HepG2 (cell line): ENCODE measurements around the gene C3orf22. TPM values are rescaled to one million over a fixed set of nuclear protein-coding genes. Genes with fewer than 3 reads are reported as not detected.
A peak's percentile ranks its signal among the peaks of the same experiment; 100 is the strongest.

ENCODE experiments used
- AKAP8 ChIP-seq: sonication (generic); formaldehyde crosslinking; IDR thresholded peaks from 2 replicates; pipeline ENCODE4 v1.5.1; 2020; ENCODE audit warnings: mild to moderate bottlenecking, missing genetic modification reagents
- CCDC6 ChIP-seq: sonication (generic); formaldehyde crosslinking; IDR thresholded peaks from 2 replicates; pipeline ENCODE4 v1.8.1; 2022; ENCODE audit warnings: mild to moderate bottlenecking, missing genetic modification reagents, moderate library complexity
- KLF16 ChIP-seq, 2 experiments: sonication (generic) in 1 of 2; formaldehyde crosslinking in 1 of 2; IDR thresholded peaks; 2 replicates each; pipeline versions ENCODE4 v1.6.1 to v1.8.0; 2016 to 2023; ENCODE audit warnings: missing genetic modification reagents in 2 of 2, missing compliant biosample characterization in 1 of 2
- MEIS2 ChIP-seq: sonication (generic); formaldehyde crosslinking; IDR thresholded peaks from 2 replicates; pipeline ENCODE4 v1.9.0; 2021; ENCODE audit warnings: mild to moderate bottlenecking, missing genetic modification reagents
- ZNF441 ChIP-seq: sonication (generic); formaldehyde crosslinking; IDR thresholded peaks from 2 replicates; pipeline ENCODE4 v1.7.0; 2021; ENCODE audit warnings: missing genetic modification reagents, borderline replicate concordance
- ZNF530 ChIP-seq: sonication (generic); formaldehyde crosslinking; IDR thresholded peaks from 2 replicates; pipeline ENCODE4 v1.5.0; 2020; ENCODE audit warnings: low read depth, mild to moderate bottlenecking, missing genetic modification reagents
- ZNF589 ChIP-seq: sonication (generic); formaldehyde crosslinking; conservative IDR thresholded peaks from 2 replicates; pipeline ENCODE4 v1.8.0; 2022; ENCODE audit warnings: mild to moderate bottlenecking, moderate library complexity, missing genetic modification reagents
- polyA plus RNA-seq, 8 experiments: library from polyadenylated mRNA; depleted of rRNA in 3 of 8; stranded (reverse) in 7 of 8; unstranded in 1 of 8; fragments of >200 nt; fragmentation: Illumina TruSeq in 4 of 8; extraction: Trizol in 4 of 8; gene quantifications; 2 replicates each; pipeline versions ENCODE4 v1.2.1 to v1.2.3, GENCODE V29; 2011 to 2016; ENCODE audit warnings: low read depth in 4 of 8, missing spikeins in 1 of 8, mixed read lengths in 1 of 8; ENCODE audit not compliant: insufficient read depth in 1 of 8
- total RNA-seq, 5 experiments: library from RNA; depleted of rRNA; stranded (reverse); fragments of >200 nt; fragmentation: Illumina TruSeq; extraction: Trizol; gene quantifications; 2 replicates each; pipeline ENCODE4 v1.2.3, GENCODE V29; 2016; ENCODE audit warnings: low read depth in 1 of 5
- TF ChIP-seq, protein P1 (sequence below): sonication (generic); formaldehyde crosslinking; IDR thresholded peaks from 2 replicates; pipeline ENCODE4 v1.5.1; 2020; ENCODE audit warnings: missing genetic modification reagents, mild to moderate bottlenecking, borderline replicate concordance
- TF ChIP-seq, protein P2 (sequence below): sonication (generic); formaldehyde crosslinking; conservative IDR thresholded peaks from 2 replicates; pipeline ENCODE4 v1.8.0; 2022; ENCODE audit warnings: low read depth, missing genetic modification reagents
- TF ChIP-seq, protein P3 (sequence below): sonication (generic); formaldehyde crosslinking; IDR thresholded peaks from one replicate; pipeline ENCODE4 v1.5.1; 2020; ENCODE audit warnings: mild to moderate bottlenecking, missing genetic modification reagents; ENCODE audit errors: not compliant biosample characterization
- TF ChIP-seq, protein P4 (sequence below): IDR thresholded peaks from 2 replicates; pipeline ENCODE4 v1.6.1; 2016; ENCODE audit warnings: mild to moderate bottlenecking, missing biosample characterization, missing genetic modification reagents
- TF ChIP-seq, protein P5 (sequence below): sonication (generic); formaldehyde crosslinking; IDR thresholded peaks from 2 replicates; pipeline ENCODE4 v1.4.0; 2020; ENCODE audit warnings: missing genetic modification reagents, low read depth, mild to moderate bottlenecking, borderline replicate concordance

The C3orf22 gene
- total and polyA plus RNA-seq, 2 of the 13 experiments (the other 11 are each of a cell fraction or from before 2014, with no cell fraction given): not detected

DNA sequence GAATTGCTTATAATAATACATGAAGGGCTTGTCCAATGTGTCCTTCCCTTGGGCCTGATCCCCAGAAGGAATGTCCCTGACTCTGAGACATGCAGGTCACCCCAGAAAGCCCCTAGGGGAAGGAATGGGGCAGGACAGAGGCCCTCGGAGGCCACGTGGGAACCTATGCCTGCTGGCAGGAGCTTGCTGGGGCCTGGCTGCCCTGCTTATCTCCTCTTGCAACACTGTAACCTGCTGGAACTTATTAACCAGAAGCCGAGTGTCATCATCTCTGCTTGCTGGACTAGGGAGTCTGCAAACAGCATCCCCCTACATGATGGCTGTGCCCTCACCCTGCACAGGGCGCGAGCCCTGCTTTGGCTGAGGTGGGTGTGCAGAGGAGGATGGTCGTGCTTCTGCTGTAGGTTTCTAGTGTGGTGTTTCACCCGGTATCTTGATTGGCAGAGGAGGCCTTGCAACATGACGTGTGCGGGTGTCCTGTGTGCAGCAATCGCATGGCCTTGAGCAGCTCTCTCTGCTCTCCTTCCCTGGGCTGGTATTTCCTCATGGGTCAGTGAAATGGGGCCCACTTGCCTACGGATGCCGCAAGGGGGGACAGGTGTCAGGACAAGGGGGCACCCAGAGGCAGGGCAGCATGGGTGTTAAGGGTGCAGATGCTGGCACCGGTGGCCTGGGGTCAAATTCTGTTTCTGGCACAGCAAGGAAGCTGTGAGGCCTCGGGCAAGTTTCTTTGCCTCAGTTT is 29.8 kb downstream of the C3orf22 start (continued):
- TF ChIP-seq, protein P1, sequence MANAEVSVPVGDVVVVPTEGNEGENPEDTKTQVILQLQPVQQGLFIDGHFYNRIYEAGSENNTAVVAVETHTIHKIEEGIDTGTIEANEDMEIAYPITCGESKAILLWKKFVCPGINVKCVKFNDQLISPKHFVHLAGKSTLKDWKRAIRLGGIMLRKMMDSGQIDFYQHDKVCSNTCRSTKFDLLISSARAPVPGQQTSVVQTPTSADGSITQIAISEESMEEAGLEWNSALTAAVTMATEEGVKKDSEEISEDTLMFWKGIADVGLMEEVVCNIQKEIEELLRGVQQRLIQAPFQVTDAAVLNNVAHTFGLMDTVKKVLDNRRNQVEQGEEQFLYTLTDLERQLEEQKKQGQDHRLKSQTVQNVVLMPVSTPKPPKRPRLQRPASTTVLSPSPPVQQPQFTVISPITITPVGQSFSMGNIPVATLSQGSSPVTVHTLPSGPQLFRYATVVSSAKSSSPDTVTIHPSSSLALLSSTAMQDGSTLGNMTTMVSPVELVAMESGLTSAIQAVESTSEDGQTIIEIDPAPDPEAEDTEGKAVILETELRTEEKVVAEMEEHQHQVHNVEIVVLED: peak; percentile 63; the same call in 1 of the 2 replicates
- TF ChIP-seq KLF16 (CRISPR knock-in tag; IDR thresholded peaks at IDR 0.05): peak in 1 of 2 experiments; percentile 92; a peak in 2 of 4 replicates
- TF ChIP-seq, protein P2, sequence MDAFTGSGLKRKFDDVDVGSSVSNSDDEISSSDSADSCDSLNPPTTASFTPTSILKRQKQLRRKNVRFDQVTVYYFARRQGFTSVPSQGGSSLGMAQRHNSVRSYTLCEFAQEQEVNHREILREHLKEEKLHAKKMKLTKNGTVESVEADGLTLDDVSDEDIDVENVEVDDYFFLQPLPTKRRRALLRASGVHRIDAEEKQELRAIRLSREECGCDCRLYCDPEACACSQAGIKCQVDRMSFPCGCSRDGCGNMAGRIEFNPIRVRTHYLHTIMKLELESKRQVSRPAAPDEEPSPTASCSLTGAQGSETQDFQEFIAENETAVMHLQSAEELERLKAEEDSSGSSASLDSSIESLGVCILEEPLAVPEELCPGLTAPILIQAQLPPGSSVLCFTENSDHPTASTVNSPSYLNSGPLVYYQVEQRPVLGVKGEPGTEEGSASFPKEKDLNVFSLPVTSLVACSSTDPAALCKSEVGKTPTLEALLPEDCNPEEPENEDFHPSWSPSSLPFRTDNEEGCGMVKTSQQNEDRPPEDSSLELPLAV (CRISPR knock-in tag): no peak
- no peak for TF ChIP-seq ZNF530 (CRISPR knock-in tag)
- TF ChIP-seq, protein P3, sequence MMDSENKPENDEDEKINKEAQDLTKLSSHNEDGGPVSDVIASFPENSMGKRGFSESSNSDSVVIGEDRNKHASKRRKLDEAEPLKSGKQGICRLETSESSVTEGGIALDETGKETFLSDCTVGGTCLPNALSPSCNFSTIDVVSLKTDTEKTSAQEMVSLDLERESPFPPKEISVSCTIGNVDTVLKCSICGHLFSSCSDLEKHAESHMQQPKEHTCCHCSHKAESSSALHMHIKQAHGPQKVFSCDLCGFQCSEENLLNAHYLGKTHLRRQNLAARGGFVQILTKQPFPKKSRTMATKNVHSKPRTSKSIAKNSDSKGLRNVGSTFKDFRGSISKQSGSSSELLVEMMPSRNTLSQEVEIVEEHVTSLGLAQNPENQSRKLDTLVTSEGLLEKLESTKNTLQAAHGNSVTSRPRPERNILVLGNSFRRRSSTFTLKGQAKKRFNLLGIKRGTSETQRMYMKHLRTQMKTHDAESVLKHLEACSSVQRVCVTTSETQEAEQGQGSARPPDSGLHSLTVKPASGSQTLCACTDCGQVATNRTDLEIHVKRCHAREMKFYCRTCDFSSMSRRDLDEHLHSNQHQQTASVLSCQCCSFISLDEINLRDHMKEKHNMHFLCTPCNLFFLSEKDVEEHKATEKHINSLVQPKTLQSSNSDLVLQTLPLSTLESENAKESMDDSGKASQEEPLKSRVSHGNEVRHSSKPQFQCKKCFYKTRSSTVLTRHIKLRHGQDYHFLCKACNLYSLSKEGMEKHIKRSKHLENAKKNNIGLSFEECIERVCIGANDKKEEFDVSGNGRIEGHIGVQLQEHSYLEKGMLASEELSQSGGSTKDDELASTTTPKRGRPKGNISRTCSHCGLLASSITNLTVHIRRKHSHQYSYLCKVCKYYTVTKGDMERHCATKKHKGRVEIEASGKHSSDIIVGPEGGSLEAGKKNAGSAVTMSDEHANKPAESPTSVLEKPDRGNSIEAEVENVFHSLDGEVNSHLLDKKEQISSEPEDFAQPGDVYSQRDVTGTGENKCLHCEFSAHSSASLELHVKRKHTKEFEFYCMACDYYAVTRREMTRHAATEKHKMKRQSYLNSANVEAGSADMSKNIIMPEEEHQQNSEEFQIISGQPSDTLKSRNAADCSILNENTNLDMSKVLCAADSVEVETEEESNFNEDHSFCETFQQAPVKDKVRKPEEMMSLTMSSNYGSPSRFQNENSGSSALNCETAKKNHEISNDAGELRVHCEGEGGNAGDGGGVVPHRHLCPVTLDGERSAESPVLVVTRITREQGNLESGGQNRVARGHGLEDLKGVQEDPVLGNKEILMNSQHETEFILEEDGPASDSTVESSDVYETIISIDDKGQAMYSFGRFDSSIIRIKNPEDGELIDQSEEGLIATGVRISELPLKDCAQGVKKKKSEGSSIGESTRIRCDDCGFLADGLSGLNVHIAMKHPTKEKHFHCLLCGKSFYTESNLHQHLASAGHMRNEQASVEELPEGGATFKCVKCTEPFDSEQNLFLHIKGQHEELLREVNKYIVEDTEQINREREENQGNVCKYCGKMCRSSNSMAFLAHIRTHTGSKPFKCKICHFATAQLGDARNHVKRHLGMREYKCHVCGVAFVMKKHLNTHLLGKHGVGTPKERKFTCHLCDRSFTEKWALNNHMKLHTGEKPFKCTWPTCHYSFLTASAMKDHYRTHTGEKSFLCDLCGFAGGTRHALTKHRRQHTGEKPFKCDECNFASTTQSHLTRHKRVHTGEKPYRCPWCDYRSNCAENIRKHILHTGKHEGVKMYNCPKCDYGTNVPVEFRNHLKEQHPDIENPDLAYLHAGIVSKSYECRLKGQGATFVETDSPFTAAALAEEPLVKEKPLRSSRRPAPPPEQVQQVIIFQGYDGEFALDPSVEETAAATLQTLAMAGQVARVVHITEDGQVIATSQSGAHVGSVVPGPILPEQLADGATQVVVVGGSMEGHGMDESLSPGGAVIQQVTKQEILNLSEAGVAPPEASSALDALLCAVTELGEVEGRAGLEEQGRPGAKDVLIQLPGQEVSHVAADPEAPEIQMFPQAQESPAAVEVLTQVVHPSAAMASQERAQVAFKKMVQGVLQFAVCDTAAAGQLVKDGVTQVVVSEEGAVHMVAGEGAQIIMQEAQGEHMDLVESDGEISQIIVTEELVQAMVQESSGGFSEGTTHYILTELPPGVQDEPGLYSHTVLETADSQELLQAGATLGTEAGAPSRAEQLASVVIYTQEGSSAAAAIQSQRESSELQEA (CRISPR knock-in tag): no peak
- peak; percentile 33; the same call in 1 of the 2 replicates for TF ChIP-seq ZNF441 (CRISPR knock-in tag)
- TF ChIP-seq MEIS2: peak; percentile 76; the same call in 1 of the 2 replicates
- peak; percentile 88 for TF ChIP-seq AKAP8
- TF ChIP-seq CCDC6 (CRISPR knock-in tag): peak; percentile 41; the same call in 1 of the 2 replicates
- 0 out of 2 replicates have a peak, but pooled peaks have one; percentile 54 for TF ChIP-seq ZNF589 (CRISPR knock-in tag)
- TF ChIP-seq, protein P4, sequence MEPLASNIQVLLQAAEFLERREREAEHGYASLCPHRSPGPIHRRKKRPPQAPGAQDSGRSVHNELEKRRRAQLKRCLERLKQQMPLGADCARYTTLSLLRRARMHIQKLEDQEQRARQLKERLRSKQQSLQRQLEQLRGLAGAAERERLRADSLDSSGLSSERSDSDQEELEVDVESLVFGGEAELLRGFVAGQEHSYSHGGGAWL (CRISPR knock-in tag): no peak; the same call in 1 of the 2 replicates
- TF ChIP-seq, protein P5, sequence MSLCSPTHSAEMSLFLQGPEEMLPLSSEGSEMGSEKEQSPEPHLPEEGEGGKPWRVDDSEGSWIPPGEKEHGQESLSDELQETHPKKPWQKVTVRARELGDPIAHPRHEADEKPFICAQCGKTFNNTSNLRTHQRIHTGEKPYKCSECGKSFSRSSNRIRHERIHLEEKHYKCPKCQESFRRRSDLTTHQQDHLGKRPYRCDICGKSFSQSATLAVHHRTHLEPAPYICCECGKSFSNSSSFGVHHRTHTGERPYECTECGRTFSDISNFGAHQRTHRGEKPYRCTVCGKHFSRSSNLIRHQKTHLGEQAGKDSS (CRISPR knock-in tag): peak; percentile 32; the same call in 1 of the 2 replicates
